Activated CD4-positive, alpha-beta T cell treated with anti-CD3 and anti-CD28 coated beads, Interleukin-2, amount 50 U/mL, for 4 hours (primary cell): Measurements from ENCODE around the gene CDC5L.

ENCODE experiments used
- DNase-seq, 2 experiments: peaks; one replicate each; pipeline ENCODE4 v3.0.0-alpha.2; 2020

The CDC5L gene

DNA sequence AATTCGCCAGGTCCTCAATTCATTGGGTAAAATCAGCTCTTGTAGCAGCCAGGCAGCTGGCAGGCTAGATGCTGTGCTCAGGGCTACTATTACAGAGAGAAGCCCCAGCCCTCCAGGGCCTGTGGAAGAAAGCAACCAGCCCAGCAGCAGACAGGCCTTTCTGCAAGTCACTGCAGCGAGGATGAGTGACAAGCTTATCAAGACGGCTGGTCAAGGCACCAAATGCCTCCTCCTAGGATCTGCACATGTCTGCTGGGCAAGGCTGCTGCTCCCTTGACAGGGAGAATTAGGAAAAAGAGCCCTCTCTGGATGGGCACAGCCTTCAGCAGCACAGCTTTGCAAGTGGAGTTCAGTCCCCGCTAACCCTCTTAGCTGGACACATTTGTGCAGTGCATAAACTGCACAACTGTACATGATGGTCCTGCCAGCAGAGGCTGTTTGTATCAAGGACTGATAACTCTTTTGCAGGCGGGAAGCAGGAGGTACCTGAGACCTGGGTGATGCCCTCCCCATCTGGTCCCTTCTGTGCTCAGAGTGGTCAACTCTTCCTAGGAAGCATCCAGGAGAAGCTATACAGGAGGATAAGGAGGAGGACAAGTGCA is 89.9 kb downstream of the CDC5L start:
- DNase-seq = no peak

GRCh38 chr6:44478158-44478557 is 90.7 kb downstream of the CDC5L start:
- no peak for DNase-seq

GRCh38 chr6:44478591-44479254 is 91.2 kb downstream of the CDC5L start:
- DNase-seq = no peak

- no peak for DNase-seq
Observed at GRCh38 chr6:44480097-44480541, 92.6 kb downstream of the CDC5L start.

DNA sequence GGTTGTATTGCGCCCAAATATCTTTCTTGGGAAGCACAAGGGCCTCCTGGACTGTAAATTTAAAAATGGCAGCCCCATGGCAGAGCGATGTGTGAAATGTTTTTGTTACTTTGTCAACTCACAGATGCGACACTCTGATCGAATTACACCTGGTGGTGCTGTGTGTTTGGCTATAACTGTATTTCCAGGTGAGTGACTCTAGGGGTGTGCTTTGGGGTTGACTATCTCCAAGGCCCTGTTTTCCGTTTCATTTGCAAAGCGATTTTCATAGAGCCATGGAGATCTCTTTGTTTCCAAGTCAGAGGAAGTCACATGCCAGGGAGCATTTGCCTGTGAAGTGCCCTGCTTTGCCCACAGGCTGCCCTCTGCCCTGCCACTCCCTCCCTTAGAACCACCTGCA is 93.5 kb downstream of the CDC5L start:
- no peak for DNase-seq

GRCh38 chr6:44481760-44482159 is 94.3 kb downstream of the CDC5L start:
- no peak for DNase-seq

- no peak for DNase-seq
Observed at GRCh38 chr6:44485601-44486401, 98.3 kb downstream of the CDC5L start.

- no peak for DNase-seq
Observed at GRCh38 chr6:44487002-44487401, 99.5 kb downstream of the CDC5L start.

- no peak for DNase-seq
Observed at GRCh38 chr6:44487586-44487985, 100.1 kb downstream of the CDC5L start.

DNA sequence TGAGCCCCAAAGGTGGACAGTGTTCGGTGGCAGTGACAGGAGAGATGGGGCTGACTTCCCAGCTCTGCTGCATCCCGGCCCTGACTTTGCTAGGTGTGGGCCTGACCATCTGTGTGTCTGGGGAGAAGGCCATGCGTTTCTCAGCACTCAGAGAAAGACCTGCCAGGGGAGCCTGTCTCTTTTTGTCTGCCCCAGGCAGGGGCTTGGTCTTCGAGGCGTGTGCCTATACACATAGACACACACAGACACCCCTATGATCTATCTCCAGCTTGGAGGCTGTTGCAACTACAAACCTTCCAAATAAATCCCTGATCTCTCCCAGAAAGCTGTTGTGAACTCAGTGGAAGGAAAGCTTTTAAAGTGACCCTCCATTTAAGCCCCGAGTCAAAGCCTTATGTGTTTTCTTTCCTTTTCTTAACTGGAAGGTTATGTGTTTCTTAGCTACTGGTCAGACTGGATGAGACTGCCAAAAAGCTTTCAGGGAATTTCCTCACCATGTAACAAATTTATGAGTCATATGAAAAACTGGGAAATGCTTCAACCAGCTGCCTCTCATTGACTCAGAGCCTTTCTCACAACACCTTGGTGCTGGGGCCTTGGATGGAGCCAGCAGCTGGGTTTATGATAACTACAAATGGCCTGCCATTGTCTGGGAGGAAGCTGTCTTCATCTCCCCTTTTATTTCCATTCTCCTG is 102.6 kb downstream of the CDC5L start:
- DNase-seq = no peak

DNA sequence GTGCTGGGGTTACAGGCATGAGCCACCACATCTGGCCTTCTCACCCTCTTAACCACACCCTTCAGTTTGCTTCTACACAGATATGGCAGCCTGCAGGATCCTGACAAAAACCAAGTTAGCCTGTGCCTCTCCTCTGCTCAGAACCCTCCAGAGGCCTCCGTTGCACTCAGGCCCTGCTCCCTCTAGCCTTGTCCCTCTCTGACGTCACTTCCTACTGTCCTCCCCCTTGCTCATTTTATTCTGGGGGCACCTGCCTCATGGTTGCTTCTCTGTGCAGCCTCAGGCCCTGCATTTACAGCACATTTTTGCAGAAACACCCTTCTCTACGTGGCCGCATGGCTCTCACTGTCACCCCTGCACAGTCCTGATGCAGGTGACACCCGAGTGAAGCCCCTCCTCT is 105.6 kb downstream of the CDC5L start:
- no peak for DNase-seq

DNA sequence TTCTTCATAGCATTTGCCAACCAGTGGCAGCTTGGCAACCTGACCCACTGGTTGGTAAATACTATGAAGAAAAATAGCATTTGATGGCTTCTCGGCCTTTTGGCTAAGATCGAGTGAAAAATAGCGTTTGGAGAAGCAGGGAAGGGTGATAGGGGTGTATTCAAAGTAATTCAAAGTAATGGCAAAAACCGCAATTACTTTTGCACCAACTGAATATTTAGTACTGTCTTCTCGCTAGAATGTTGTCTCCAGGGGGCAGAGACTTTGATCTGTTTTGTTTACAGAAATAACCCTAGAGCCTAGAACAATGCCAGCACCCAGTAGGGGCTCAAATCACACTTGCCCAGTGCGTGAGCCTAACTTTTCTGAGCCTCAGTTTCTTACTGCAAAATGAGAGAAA is 106.1 kb downstream of the CDC5L start:
- DNase-seq = no peak

GRCh38 chr6:44494011-44494501 is 106.5 kb downstream of the CDC5L start:
- DNase-seq = no peak

- DNase-seq = no peak
Observed at GRCh38 chr6:44495036-44495901, 107.8 kb downstream of the CDC5L start.

DNA sequence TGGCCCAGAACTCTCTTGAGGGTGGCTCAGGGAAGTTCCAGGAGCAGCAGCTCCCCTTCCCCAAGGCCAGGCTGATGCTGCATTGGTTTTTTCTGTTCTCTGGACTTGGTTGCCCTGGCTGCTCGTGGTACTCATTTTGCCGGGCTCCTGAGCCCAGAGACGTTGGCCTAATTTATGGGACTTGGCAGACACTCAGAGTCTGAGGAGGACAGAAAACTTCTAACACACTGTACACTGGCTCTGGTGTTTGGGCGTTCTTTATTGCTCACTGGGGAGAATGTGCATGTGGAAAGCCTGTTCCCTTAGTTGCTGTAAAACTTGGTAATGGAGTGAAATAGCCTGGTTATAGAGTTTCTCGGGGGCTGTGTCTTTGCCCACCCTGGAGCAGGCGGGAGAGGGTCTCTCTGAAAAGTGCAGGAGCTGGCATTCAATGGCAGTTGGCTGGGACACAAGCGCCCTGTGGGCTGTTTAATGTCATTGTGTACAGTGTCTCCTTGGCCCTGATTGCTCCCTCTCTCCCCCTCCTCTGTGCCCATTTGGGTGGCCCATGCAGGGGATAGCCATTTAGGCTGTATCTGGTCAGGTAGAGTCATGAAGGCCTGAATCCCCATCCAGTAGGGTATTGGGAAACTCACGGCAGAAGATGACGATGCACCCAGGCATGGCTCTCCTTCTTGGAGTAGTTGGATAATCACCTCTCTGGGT is 109.3 kb downstream of the CDC5L start:
- no peak for DNase-seq

DNA sequence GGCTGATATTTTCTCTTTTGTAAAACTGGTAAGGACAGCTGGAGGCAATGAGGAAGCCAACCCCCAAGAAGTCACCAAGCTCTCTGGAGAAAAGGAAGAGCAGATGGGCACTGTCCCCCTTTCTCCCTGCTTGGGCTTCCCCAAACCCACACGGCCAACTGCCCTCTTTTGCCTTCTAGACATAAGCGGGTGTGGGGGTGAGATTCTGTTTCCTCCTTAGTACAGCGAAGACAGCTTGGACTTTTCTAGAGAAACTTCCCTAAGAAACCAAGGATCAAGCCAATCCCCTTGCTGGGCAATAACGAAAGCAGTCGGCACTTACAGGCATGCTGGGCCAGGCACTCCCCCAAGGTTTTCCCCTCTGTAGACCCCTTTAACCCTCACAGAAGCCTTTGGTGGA is 110.3 kb downstream of the CDC5L start:
- no peak for DNase-seq

DNA sequence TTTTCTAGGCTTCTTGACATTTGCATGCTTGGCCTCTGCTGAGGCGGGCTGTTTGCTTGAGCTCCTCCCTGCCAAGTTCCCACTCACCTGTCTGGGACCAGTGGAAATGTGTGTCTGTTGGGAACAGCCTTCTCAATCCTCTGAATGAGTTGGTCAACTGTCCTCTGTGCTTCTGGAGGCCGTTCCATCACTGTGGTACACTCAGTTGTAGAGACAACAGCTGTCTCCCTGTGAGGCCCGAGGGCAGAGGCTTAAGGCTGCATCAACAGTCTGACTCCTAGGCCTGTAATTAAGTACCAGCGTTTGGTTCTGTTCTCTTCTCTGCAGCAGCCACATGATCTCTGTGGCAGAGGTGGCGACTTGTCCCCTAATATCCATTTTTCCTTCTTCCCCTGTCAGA is 110.9 kb downstream of the CDC5L start:
- no peak for DNase-seq

DNA sequence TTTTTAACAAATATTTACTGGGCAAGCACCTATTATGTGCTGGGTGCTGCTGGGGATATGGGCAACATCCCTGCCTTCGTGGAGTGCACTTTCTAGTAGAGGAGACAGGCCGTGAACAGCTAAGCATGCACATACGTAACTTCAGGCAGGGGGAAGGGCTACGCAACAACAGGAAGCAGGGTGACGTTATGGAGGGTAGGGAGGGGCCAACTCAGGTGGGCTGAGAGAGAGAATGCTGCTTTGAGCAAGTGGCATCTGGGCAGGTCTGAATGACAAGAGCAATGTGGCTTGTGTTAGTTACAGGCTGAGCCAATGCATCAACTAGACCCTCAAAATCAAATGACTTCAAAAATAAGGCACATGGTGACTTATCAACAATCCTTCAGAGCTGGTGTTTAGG is 112.1 kb downstream of the CDC5L start:
- no peak for DNase-seq
